Coronary artery (tissue), 2 donors: ENCODE measurements around the gene PRORP.
"Not testable (repeated sequence)": the region's sequence is repeated elsewhere in the genome, so short reads cannot be mapped to it uniquely, and the experiment has no call there.

Experiments used
- DNase-seq: peaks from one replicate; pipeline ENCODE4 v3.0.0-alpha.2; 2017; ENCODE audit warnings: low spot score
- H3K27ac ChIP-seq, 2 donors: fragments of 200-600 bp; sonication (generic); one replicate each; pipeline ENCODE4 v1.5.1; 2016 to 2019
- H3K4me3 ChIP-seq: fragments of 200-600 bp; sonication (generic); 2 replicates; pipeline ENCODE4 v1.5.1; 2016; ENCODE audit warnings: mild to moderate bottlenecking, moderate library complexity
- CTCF ChIP-seq: fragments of 200-600 bp; sonication (generic); IDR thresholded peaks from one replicate; pipeline ENCODE4 v1.5.1; 2019; ENCODE audit warnings: antibody characterized with exemption

The PRORP gene

GRCh38 chr14:35138585-35138984 lies 16.2 kb downstream of the PRORP start:
- Histone ChIP-seq H3K4me3 (no peak overlapping the region), H3K27ac (no peak overlapping the region)
- no peak for DNase-seq
- no peak for TF ChIP-seq CTCF

- TF ChIP-seq CTCF = no peak
- DNase-seq = no peak
- Histone ChIP-seq H3K27ac (no peak overlapping the region), H3K4me3 (no peak overlapping the region)
Observed at GRCh38 chr14:35140718-35141581, 18.6 kb downstream of the PRORP start.

- TF ChIP-seq CTCF = no peak
- Histone ChIP-seq H3K27ac (no peak overlapping the region), H3K4me3 (no peak overlapping the region)
- DNase-seq = no peak
Observed at GRCh38 chr14:35144029-35144428, 21.7 kb downstream of the PRORP start.

GRCh38 chr14:35146711-35147149 lies 24.4 kb downstream of the PRORP start:
- no peak for DNase-seq
- TF ChIP-seq CTCF = no peak
- no peak overlapping the region for H3K27ac ChIP-seq
- no peak overlapping the region for H3K4me3 ChIP-seq

GRCh38 chr14:35147186-35147585 lies 24.8 kb downstream of the PRORP start:
- H3K27ac ChIP-seq = no peak overlapping the region
- DNase-seq = no peak
- TF ChIP-seq CTCF = no peak
- no peak overlapping the region for H3K4me3 ChIP-seq

GRCh38 chr14:35147711-35148110 lies 25.4 kb downstream of the PRORP start:
- Histone ChIP-seq H3K27ac (no peak overlapping the region), H3K4me3 (no peak overlapping the region)
- DNase-seq = no peak
- no peak for TF ChIP-seq CTCF

- no peak for TF ChIP-seq CTCF
- Histone ChIP-seq H3K27ac (no peak overlapping the region), H3K4me3 (no peak overlapping the region)
- no peak for DNase-seq
Observed at GRCh38 chr14:35149239-35149638, 26.9 kb downstream of the PRORP start.

- not testable (repeated sequence) for DNase-seq, H3K4me3 ChIP-seq, H3K27ac ChIP-seq
Observed at GRCh38 chr14:35152531-35152930, 30.2 kb downstream of the PRORP start.
